ENCODE data around the gene SCEL.

- TF ChIP-seq CTCF (IDR thresholded peaks at IDR 0.05; ENCODE audit: low read depth, low read length, poor library complexity, severe bottlenecking) (no peak), EZH2phosphoT487 (IDR thresholded peaks at IDR 0.05; ENCODE audit: borderline replicate concordance, low read length) (no peak)
Observed at GRCh38 chr13:77580748-77581147, 45.2 kb downstream of the SCEL start.

Data from DOHH2 (cell line).